ENCODE results near the gene D2HGDH. TPM values are rescaled to one million over a fixed set of nuclear protein-coding genes. Genes with fewer than 3 reads are reported as not detected.
A peak's percentile ranks its signal among the peaks of the same experiment; 100 is the strongest.

Gene D2HGDH
- total and polyA plus RNA-seq, 2 of the 8 experiments (the other 6 are each of a cell fraction or from before 2014, with no cell fraction given) = 3.4 to 8.1 TPM

DNA sequence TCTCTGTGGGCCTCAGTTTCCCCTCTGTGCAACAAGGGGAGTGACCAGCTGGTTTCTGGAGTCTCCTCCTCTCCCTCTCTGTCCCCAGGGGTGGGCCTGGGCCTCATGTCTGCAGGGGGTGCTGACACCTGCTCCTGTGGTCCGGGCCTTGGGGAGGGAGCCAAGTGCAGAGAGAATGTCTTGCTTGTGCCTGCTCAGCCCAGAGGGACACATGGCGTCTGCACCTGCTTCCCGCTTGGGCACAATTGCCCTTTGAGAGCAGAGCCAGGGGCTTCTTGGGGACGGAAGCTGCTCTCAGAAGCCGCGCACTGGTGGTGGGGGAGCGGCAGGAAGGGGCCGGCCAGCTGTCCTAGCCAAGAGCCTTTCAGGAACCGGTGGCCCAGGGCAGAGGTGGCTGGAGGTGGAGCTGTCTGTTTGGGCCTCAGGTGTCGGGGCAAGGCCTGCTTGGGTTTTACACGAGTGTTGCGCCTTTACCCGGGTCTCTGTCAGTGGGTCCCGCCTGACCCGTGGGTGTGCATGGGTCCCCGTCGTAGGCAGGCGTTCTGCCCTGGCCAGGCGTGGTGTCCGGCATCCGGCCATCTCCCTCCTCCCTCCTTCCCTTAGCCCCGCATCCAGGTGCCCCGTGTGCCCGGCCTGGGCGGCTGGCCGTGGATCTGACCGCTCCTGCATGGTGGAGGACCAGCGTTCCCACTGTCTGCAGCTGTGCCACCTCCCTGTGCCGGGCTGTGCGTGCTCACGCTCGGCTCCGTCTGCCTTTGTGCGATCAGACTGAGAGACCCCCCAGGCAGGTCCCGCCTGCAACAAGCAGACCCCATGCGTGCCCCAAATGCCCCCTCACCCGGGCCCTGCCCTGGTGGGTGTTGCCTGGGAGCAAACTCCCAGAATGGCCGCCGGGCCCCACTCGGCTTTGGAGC lies 78.6 kb downstream of the D2HGDH start:
- Histone ChIP-seq H3K79me2 (ENCODE audit: control insufficient read depth in 1 of 2, insufficient read depth in 2 of 2, low read length in 2 of 2) (no peaks in the 10 kb centered on the region), H3K4me2 (ENCODE audit: insufficient read depth in 1 of 2, low read depth in 2 of 2, low read length in 2 of 2) (no peak overlapping the region), H3K27me3 (replicated peaks in 1 of 4; ENCODE audit: control insufficient read depth in 3 of 4, extremely low read depth in 1 of 4, insufficient read depth in 3 of 4, low read length in 3 of 4) (no peaks in the 10 kb centered on the region; a peak in 3 of 7 replicates), H4K8ac (ENCODE audit: extremely low read depth, insufficient read depth, low read length) (no peak overlapping the region), H3K9me3 (ENCODE audit: insufficient read depth in 2 of 2, low read depth in 1 of 2, low read length in 1 of 2) (no peaks in the 10 kb centered on the region), H2AK5ac (ENCODE audit: low read depth, low read length) (no peak overlapping the region), H3K79me1 (ENCODE audit: low read depth, low read length) (no peaks in the 10 kb centered on the region), H3K27ac (ENCODE audit: low read depth, low read length) (no peak overlapping the region), H2BK5ac (ENCODE audit: low read depth, low read length) (no peak overlapping the region), H4K5ac (ENCODE audit: insufficient read length, low read depth, low read length) (no peak overlapping the region), H4K20me1 (replicated peaks in 1 of 2; ENCODE audit: control insufficient read depth in 1 of 2, insufficient read depth in 2 of 2, low read length in 2 of 2) (no peaks in the 10 kb centered on the region), H3K14ac (ENCODE audit: insufficient read length) (no peak overlapping the region), H2BK15ac (ENCODE audit: low read length) (peak overlapping the region; percentile 46; the same call in 1 of the 2 replicates), H2BK12ac (ENCODE audit: low read depth, low read length) (peak overlapping the region; percentile 12; the same call in 1 of the 2 replicates), H2AFZ (ENCODE audit: low read length) (no peak overlapping the region), H3K4ac (replicated peaks; ENCODE audit: insufficient read length, low read depth, low read length) (no peak overlapping the region), H3K4me1 (replicated peaks in 1 of 4; ENCODE audit: control insufficient read depth in 3 of 4, insufficient read depth in 4 of 4, low read length in 3 of 4) (peaks cover 0 to 9% (median 4%) of the 10 kb centered on the region in 4 experiments; a peak in 5 of 7 replicates), H3K56ac (replicated peaks; ENCODE audit: insufficient read length, low read depth, low read length) (no peak overlapping the region), H2BK20ac (ENCODE audit: low read length) (no peak overlapping the region), H3K36me3 (ENCODE audit: control insufficient read depth in 2 of 4, insufficient read depth in 4 of 4, low read length in 3 of 4) (no peaks in the 10 kb centered on the region), H2BK120ac (replicated peaks; ENCODE audit: low read depth, low read length) (no peak overlapping the region), H3K23ac (ENCODE audit: insufficient read length) (no peak overlapping the region), H3K18ac (ENCODE audit: extremely low read depth, low read length) (no peak overlapping the region), H3K23me2 (ENCODE audit: low read depth, low read length) (no peaks in the 10 kb centered on the region), H3K9ac (replicated peaks in 1 of 4; ENCODE audit: extremely low read depth in 1 of 4, low read depth in 3 of 4, low read length in 3 of 4) (no peak overlapping the region; a peak in 1 of 7 replicates), H3K4me3 (ENCODE audit: extremely low read depth in 1 of 4, insufficient read depth in 2 of 4, low read depth in 3 of 4, low read length in 4 of 4) (no peak overlapping the region), H4K91ac (replicated peaks; ENCODE audit: insufficient read length, low read length) (no peak overlapping the region)
- POLR2A ChIA-PET (ENCODE audit: partially characterized antibody) = interaction anchor here (1.2 kb wide), 1 partner anchor 8 kb away, joined by 3 read pairs; no protein-coding TSS in a partner anchor
- 83% methylated on average over 40 of the region's 40 CpGs; no CpG with 5 or more reads in 1 of the 2 experiments for WGBS, 2 experiments (ENCODE audit: extremely low coverage in 1 of 2, insufficient coverage in 1 of 2, insufficient read length in 1 of 2, insufficient replicate concordance in 2 of 2, low coverage in 1 of 2, low lambda C conversion rate in 2 of 2, missing lambda C conversion rate in 1 of 2)
- FAIRE-seq = no peak
- CTCF ChIA-PET (ENCODE audit: partially characterized antibody) = interaction anchor here (0.6 to 1.8 kb wide), 3 partner anchors 14 to 65 kb away, joined by 3 to 6 read pairs (median 3); no protein-coding TSS in a partner anchor
- DNase-seq (ENCODE audit: low read depth in 1 of 2, low spot score in 2 of 2) = no peak
- TF ChIP-seq GTF2F1 (IDR thresholded peaks at IDR 0.05; ENCODE audit: borderline replicate concordance, low read depth, low read length) = no peak
